ENCODE measurements around the gene MAG.

The MAG gene

DNA sequence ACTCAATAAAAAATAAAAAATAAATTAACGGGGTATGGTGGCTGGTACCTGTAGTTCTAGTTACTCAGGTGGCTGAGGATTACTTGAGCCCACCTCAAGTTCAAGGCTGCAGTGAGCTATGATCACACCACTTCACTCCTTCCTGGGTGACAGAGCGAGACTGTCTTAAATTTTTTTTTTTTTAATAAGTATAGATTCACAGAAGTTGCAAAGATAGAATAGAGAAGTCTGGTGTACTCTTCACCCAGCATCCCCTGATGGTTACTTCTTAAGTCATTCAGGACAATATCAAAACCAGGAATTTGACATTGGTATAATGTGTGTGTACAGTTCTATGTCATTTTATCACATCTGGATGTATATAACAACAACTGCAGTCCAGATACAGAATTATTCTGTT lies 29.3 kb downstream of the MAG start:
- Histone ChIP-seq H3K27ac (ENCODE audit: extremely low read depth, low read depth, low read length) (no peak overlapping the region), H3K4me3 (ENCODE audit: low read depth, low read length) (no peak overlapping the region), H3K4me1 (ENCODE audit: control insufficient read depth, insufficient read depth, low read length) (no peaks in the 10 kb centered on the region), H3K36me3 (ENCODE audit: control insufficient read depth in 2 of 2, insufficient read depth in 1 of 2, low read length in 2 of 2) (no peaks in the 10 kb centered on the region), H3K9me3 (ENCODE audit: control insufficient read depth, insufficient read depth, low read depth, low read length) (peaks cover 4% of the 10 kb centered on the region; the same call in 1 of the 2 replicates)
- ChIA-PET POLR2A (no interaction called here), CTCF (interaction anchor here (0.6 to 1.1 kb wide), 2 partner anchors 32 to 117 kb away, joined by 3 to 4 read pairs; no protein-coding TSS in a partner anchor)
- no peak for TF ChIP-seq GFI1B (tag by site-specific recombination; IDR thresholded peaks at IDR 0.05)
- TF ChIP-seq ZBTB7A (tag by site-specific recombination; IDR thresholded peaks at IDR 0.05; ENCODE audit: low read depth), result no peak
- no peak for TF ChIP-seq ZFP41 (tag by site-specific recombination; IDR thresholded peaks at IDR 0.05; ENCODE audit: borderline replicate concordance)
- no peak for TF ChIP-seq ZNF560 (tag by site-specific recombination; IDR thresholded peaks at IDR 0.05; ENCODE audit: borderline replicate concordance)
- no peak for TF ChIP-seq ZNF777 (tag by site-specific recombination; IDR thresholded peaks at IDR 0.05; ENCODE audit: borderline replicate concordance)
- no peak for TF ChIP-seq HOXD13 (CRISPR knock-in tag; IDR thresholded peaks at IDR 0.05; ENCODE audit: borderline replicate concordance)
- TF ChIP-seq ZNF529 (tag by site-specific recombination; IDR thresholded peaks at IDR 0.05; ENCODE audit: insufficient replicate concordance), result no peak
- TF ChIP-seq YY2 (tag by site-specific recombination; IDR thresholded peaks at IDR 0.05), result no peak
- no peak for TF ChIP-seq ZIC2 (tag by site-specific recombination; IDR thresholded peaks at IDR 0.05)
- TF ChIP-seq ZNF48 (tag by site-specific recombination; IDR thresholded peaks at IDR 0.05), result no peak
- no peak for TF ChIP-seq ZSCAN30 (tag by site-specific recombination; IDR thresholded peaks at IDR 0.05)

DNA sequence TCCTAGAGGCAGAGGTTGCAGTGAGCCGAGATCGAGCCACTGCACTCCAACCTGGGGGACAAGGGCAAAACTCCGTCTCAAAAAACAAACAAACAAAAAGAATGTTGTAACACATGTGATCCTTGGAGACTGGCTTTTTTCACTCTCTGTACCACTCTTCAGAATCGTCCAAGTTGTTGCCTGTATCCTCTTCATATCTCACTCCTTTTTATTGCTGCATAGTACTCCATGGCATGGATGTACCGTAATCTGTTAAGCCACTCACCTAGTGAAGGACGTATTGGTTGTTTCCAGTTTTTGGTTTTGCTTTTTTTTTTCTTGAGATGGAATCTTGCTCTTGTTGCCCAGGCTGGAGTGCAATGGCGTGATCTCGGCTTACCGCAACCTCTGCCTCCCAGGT lies 30.1 kb downstream of the MAG start:
- no peaks in the 10 kb centered on the region for H3K36me3 ChIP-seq (ENCODE audit: control insufficient read depth in 2 of 2, insufficient read depth in 1 of 2, low read length in 2 of 2)
- H3K27ac ChIP-seq (ENCODE audit: extremely low read depth, low read depth, low read length), result no peak overlapping the region
- TF ChIP-seq, protein P1, sequence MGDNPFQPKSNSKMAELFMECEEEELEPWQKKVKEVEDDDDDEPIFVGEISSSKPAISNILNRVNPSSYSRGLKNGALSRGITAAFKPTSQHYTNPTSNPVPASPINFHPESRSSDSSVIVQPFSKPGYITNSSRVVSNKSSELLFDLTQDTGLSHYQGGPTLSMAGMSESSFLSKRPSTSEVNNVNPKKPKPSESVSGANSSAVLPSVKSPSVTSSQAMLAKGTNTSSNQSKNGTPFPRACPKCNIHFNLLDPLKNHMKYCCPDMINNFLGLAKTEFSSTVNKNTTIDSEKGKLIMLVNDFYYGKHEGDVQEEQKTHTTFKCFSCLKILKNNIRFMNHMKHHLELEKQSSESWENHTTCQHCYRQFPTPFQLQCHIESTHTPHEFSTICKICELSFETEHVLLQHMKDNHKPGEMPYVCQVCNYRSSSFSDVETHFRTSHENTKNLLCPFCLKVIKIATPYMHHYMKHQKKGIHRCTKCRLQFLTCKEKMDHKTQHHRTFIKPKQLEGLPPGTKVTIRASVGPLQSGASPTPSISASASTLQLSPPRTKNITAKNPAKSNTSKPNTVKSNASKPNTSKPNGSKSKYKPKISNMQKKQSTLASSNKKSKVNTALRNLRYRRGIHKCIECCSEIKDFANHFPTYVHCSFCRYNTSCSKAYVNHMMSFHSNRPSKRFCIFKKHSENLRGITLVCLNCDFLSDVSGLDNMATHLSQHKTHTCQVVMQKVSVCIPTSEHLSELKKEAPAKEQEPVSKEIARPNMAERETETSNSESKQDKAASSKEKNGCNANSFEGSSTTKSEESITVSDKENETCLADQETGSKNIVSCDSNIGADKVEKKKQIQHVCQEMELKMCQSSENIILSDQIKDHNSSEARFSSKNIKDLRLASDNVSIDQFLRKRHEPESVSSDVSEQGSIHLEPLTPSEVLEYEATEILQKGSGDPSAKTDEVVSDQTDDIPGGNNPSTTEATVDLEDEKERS (tag by site-specific recombination; IDR thresholded peaks at IDR 0.05), result peak; percentile 88; the same call in 1 of the 2 replicates
- no peak for TF ChIP-seq GLI4 (tag by site-specific recombination; IDR thresholded peaks at IDR 0.05)
- TF ChIP-seq EGR2 (tag by site-specific recombination; IDR thresholded peaks at IDR 0.05; ENCODE audit: low read depth), result no peak
- TF ChIP-seq ZNF133 (tag by site-specific recombination; IDR thresholded peaks at IDR 0.05), result 0 out of 2 replicates have a peak, but pooled peaks have one; percentile 20
- TF ChIP-seq ZNF146 (tag by site-specific recombination; IDR thresholded peaks at IDR 0.05), result peak; percentile 100
- 0 out of 2 replicates have a peak, but pooled peaks have one; percentile 38 for TF ChIP-seq ZNF664 (tag by site-specific recombination; IDR thresholded peaks at IDR 0.05)
- TF ChIP-seq, protein P2, sequence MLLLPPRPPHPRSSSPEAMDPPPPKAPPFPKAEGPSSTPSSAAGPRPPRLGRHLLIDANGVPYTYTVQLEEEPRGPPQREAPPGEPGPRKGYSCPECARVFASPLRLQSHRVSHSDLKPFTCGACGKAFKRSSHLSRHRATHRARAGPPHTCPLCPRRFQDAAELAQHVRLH (tag by site-specific recombination; IDR thresholded peaks at IDR 0.05), result peak; percentile 93
- CTCF ChIA-PET, result interaction anchor here (1.1 kb wide), 1 partner anchor 31 kb away, joined by 3 read pairs; no protein-coding TSS in a partner anchor
- POLR2A ChIA-PET, result no interaction called here
- H3K9me3 ChIP-seq (ENCODE audit: control insufficient read depth, insufficient read depth, low read depth, low read length), result peaks cover 4% of the 10 kb centered on the region; the same call in 1 of the 2 replicates
- no peaks in the 10 kb centered on the region for H3K4me1 ChIP-seq (ENCODE audit: control insufficient read depth, insufficient read depth, low read length)
- no peak overlapping the region for H3K4me3 ChIP-seq (ENCODE audit: low read depth, low read length)

DNA sequence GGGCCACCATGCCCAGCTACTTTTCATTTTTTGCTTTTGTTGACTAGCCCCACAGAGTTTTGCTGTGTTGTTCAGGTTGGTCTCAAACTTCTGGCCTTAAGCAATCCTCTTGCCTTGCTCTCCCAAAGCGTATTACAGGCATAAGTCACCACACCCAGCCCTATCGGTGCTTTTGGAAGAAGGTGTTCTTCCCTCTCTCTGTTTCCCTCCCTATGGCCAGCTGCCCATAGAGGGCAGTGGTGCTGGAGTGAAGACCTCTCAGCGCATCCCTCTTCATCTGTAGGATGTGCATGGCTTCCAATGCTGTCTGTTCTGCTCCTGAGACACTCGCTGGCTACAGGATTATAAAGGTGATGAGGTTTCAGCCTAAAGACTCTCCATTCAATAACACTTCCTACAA lies 35.7 kb downstream of the MAG start:
- Histone ChIP-seq H3K36me3 (ENCODE audit: control insufficient read depth in 2 of 2, insufficient read depth in 1 of 2, low read length in 2 of 2) (no peaks in the 10 kb centered on the region), H3K9me3 (ENCODE audit: control insufficient read depth, insufficient read depth, low read depth, low read length) (no peaks in the 10 kb centered on the region), H3K4me1 (ENCODE audit: control insufficient read depth, insufficient read depth, low read length) (no peaks in the 10 kb centered on the region), H3K27ac (ENCODE audit: extremely low read depth, low read depth, low read length) (no peak overlapping the region), H3K4me3 (ENCODE audit: low read depth, low read length) (no peak overlapping the region)
- POLR2A ChIA-PET, result no interaction called here
- TF ChIP-seq, protein P3, sequence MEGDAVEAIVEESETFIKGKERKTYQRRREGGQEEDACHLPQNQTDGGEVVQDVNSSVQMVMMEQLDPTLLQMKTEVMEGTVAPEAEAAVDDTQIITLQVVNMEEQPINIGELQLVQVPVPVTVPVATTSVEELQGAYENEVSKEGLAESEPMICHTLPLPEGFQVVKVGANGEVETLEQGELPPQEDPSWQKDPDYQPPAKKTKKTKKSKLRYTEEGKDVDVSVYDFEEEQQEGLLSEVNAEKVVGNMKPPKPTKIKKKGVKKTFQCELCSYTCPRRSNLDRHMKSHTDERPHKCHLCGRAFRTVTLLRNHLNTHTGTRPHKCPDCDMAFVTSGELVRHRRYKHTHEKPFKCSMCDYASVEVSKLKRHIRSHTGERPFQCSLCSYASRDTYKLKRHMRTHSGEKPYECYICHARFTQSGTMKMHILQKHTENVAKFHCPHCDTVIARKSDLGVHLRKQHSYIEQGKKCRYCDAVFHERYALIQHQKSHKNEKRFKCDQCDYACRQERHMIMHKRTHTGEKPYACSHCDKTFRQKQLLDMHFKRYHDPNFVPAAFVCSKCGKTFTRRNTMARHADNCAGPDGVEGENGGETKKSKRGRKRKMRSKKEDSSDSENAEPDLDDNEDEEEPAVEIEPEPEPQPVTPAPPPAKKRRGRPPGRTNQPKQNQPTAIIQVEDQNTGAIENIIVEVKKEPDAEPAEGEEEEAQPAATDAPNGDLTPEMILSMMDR (tag by site-specific recombination; IDR thresholded peaks at IDR 0.05), result 0 out of 2 replicates have a peak, but pooled peaks have one; percentile 17
- TF ChIP-seq ZNF121 (tag by site-specific recombination; IDR thresholded peaks at IDR 0.05), result no peak
- CTCF ChIA-PET, result interaction anchor here (0.6 to 2.9 kb wide), 7 partner anchors 15 to 186 kb away, joined by 3 to 16 read pairs (median 4); no protein-coding TSS in a partner anchor
